ENCODE measurements around the gene MED9. TPM values are rescaled to one million over a fixed set of nuclear protein-coding genes. Genes with fewer than 3 reads are reported as not detected.

The MED9 gene
- total and polyA plus RNA-seq, 9 donors = 11.5 to 15.7 (median 13.8) TPM

DNA sequence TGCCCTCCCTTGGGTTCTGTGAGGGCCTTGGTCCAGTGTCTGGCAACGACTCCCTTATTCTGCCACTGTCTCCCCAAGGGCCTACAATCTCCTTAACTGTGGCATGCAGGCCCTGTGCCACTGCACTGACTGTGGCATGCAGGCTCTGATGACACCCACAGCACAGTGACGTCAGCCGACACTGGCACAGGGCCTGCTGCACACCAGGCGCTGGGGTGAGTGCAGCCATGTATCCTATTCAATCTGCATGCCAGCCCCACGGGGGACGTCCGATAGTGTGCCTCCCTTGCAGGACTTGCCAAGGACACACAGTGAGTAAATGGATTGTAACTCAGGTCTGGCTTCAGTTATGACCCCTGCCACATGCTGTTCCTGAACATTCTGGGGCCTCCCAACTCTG lies 59.2 kb downstream of the MED9 start:
- Histone ChIP-seq H3K27ac (no peak overlapping the region), H3K36me3 (no peaks in the 10 kb centered on the region), H3K4me3 (no peak overlapping the region), H3K27me3 (no peaks in the 10 kb centered on the region), H3K9me3 (no peaks in the 10 kb centered on the region), H3K4me1 (ENCODE audit: insufficient read depth) (peaks cover 1% of the 10 kb centered on the region)
- no peak for DNase-seq
- 61 to 80% (median 74%) methylated on average over 7 of the region's 7 CpGs for WGBS, 3 donors
- TF ChIP-seq POLR2A (IDR thresholded peaks at IDR 0.05) (no peak), EP300 (IDR thresholded peaks at IDR 0.05) (no peak)
- TF ChIP-seq, protein P1, sequence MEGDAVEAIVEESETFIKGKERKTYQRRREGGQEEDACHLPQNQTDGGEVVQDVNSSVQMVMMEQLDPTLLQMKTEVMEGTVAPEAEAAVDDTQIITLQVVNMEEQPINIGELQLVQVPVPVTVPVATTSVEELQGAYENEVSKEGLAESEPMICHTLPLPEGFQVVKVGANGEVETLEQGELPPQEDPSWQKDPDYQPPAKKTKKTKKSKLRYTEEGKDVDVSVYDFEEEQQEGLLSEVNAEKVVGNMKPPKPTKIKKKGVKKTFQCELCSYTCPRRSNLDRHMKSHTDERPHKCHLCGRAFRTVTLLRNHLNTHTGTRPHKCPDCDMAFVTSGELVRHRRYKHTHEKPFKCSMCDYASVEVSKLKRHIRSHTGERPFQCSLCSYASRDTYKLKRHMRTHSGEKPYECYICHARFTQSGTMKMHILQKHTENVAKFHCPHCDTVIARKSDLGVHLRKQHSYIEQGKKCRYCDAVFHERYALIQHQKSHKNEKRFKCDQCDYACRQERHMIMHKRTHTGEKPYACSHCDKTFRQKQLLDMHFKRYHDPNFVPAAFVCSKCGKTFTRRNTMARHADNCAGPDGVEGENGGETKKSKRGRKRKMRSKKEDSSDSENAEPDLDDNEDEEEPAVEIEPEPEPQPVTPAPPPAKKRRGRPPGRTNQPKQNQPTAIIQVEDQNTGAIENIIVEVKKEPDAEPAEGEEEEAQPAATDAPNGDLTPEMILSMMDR (IDR thresholded peaks at IDR 0.05) = no peak
- intact Hi-C loops (cut with DNase I) = no loop called here

GRCh38 chr17:17536702-17537101 lies 59.9 kb downstream of the MED9 start:
- WGBS, 3 donors = 94 to 95% (median 95%) methylated on average over 15 of the region's 15 CpGs
- H3K9me3 ChIP-seq = no peaks in the 10 kb centered on the region
- H3K4me3 ChIP-seq = no peak overlapping the region
- H3K4me1 ChIP-seq (ENCODE audit: insufficient read depth) = peaks cover 3% of the 10 kb centered on the region
- H3K27me3 ChIP-seq = no peaks in the 10 kb centered on the region
- TF ChIP-seq EP300 (IDR thresholded peaks at IDR 0.05) = no peak
- TF ChIP-seq, protein P1 (IDR thresholded peaks at IDR 0.05) = no peak
- no peak for TF ChIP-seq POLR2A (IDR thresholded peaks at IDR 0.05)
- H3K27ac ChIP-seq = no peak overlapping the region
- intact Hi-C loops (cut with DNase I) = no loop called here
- no peaks in the 10 kb centered on the region for H3K36me3 ChIP-seq
- DNase-seq = no peak

DNA sequence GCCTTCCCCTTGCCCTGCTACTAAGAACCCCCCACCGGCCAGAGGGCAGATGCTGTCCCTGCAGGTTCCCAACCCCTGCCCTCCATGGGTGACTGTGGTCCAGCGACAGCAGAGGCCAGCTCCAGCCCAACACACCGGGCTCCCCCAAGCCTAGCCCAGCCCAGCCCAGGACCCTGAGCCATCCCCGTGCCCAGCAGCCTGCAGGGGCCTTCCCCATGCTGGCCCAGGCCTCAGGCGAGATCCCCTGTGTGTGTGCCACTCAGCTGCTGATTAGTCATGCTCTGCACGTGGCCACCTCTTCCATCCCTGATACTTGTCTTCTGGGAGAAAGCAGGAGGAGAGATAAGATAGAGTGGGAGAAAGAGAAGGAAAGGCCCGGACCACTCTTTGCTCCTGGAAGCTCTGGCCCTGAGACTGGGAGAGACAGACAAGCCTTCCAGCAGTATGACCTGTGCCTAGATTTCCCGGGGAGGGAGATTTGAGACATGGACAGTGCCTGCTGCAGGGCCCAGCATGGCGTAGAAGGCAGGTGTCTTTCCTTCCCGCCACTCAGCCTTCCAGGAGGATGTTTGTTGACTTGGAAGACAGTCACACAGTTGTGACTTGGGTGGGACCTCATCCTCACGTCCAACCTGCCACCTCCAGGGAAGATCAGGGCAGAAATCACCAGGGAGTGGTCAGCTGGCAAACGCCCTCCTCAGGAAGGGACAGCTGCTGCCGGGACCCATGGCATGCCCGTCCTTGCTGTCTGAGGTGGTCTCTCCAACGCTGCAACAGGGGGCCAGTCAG lies 60.7 kb downstream of the MED9 start:
- DNase-seq = no peak
- Histone ChIP-seq H3K36me3 (no peaks in the 10 kb centered on the region), H3K9me3 (no peaks in the 10 kb centered on the region), H3K27ac (no peak overlapping the region), H3K4me1 (ENCODE audit: insufficient read depth) (peaks cover 3% of the 10 kb centered on the region), H3K4me3 (no peak overlapping the region), H3K27me3 (no peaks in the 10 kb centered on the region)
- 84 to 88% (median 86%) methylated on average over 15 of the region's 15 CpGs for WGBS, 3 donors
- TF ChIP-seq, protein P1 (IDR thresholded peaks at IDR 0.05) = no peak
- TF ChIP-seq EP300 (IDR thresholded peaks at IDR 0.05) (no peak), POLR2A (IDR thresholded peaks at IDR 0.05) (no peak)
- intact Hi-C loops (cut with DNase I) = no loop called here

DNA sequence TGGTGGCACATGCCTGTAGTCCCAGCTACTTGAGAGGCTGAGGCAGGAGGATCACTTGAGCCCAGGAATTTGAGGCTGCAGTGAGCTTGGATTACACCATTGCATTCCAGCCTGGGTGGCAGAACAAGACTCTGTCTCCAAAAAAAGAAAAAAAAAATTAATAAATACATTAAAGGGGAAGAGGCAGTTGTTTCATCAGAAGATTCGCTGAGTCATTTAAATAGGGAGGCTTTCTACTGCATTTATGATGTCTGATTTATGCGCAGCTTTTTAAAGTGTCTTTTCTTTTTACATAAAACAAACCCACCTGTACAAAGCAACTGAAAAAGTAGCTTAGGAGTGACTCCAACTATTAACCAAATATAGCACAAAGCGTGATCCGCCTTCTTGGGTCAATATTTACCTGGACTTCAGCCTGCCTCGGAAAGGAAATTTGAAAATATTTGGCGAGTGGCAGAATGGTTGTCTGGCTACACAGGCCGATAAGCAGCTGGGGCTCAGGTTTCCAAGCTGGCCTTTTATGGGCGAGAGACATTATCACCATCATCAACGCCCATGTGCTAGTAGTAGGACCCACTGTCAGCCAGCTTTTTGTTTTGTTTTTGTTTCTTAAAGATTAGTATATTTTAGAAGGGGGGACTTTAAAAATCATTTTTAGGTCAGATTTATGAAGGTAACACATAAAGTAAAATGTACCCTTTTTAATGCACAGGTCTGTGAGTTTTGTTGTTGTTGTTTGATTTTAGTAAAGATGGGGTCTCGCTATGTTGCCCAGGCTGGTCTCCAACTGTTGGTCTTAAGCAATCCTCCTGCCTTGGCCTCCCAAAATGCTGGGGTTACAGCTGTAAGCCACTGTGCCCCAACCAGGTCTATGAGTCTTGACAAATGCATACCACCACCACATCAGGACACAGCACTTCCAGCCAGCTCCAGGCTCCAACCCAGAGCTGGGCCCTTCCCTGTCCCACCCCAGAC lies 61.9 kb downstream of the MED9 start:
- H3K36me3 ChIP-seq = no peaks in the 10 kb centered on the region
- H3K9me3 ChIP-seq = no peaks in the 10 kb centered on the region
- no peak overlapping the region for H3K27ac ChIP-seq
- 28 to 41% (median 40%) methylated on average over 10 of the region's 10 CpGs for WGBS, 3 donors
- no peak for DNase-seq
- no peak overlapping the region for H3K4me3 ChIP-seq
- intact Hi-C loops (cut with DNase I) = no loop called here
- peaks cover 3% of the 10 kb centered on the region for H3K4me1 ChIP-seq (ENCODE audit: insufficient read depth)
- H3K27me3 ChIP-seq = no peaks in the 10 kb centered on the region
- TF ChIP-seq POLR2A (IDR thresholded peaks at IDR 0.05) = no peak
